Activated T-cell treated with anti-CD3 and anti-CD28 coated beads, Interleukin-2, amount 50 U/mL, for 4 hours (primary cell): ENCODE results near the gene PLCXD1. TPM values are rescaled to one million over a fixed set of nuclear protein-coding genes. Genes with fewer than 3 reads are reported as not detected.
"Not testable (repeated sequence)": the region's sequence is repeated elsewhere in the genome, so short reads cannot be mapped to it uniquely, and the experiment has no call there.

Experiments
- ATAC-seq, 2 donors: fragments of 200-7000 bp; cut with Tn5 transposase; one replicate each; pipeline ENCODE4 v1.10.0; 2021
- DNase-seq: peaks from one replicate; pipeline ENCODE4 v3.0.0-alpha.2; 2020
- H3K27me3 Mint-ChIP-seq: one replicate; pipeline ENCODE4 v1.8.0; 2021; ENCODE audit warnings: low read depth, mixed read lengths
- H3K36me3 Mint-ChIP-seq: one replicate; pipeline ENCODE4 v1.8.0; 2022; ENCODE audit warnings: mixed read lengths; ENCODE audit not compliant: insufficient read depth
- H3K4me1 Mint-ChIP-seq: one replicate; pipeline ENCODE4 v1.8.0; 2021; ENCODE audit warnings: low read depth, mixed read lengths
- H3K4me3 Mint-ChIP-seq: one replicate; pipeline ENCODE4 v1.8.0; 2021; ENCODE audit warnings: mild to moderate bottlenecking, moderate library complexity, mixed read lengths
- H3K9me3 Mint-ChIP-seq: one replicate; pipeline ENCODE4 v1.8.0; 2021; ENCODE audit warnings: mixed read lengths
- total RNA-seq, 3 donors: library from RNA; stranded (reverse); gene quantifications; one replicate each; pipeline ENCODE4 v1.2.1, GENCODE V29; 2021

The PLCXD1 gene
- total RNA-seq, 3 donors from 2014 or later: 23.6 to 57.6 (median 24.1) TPM

DNA sequence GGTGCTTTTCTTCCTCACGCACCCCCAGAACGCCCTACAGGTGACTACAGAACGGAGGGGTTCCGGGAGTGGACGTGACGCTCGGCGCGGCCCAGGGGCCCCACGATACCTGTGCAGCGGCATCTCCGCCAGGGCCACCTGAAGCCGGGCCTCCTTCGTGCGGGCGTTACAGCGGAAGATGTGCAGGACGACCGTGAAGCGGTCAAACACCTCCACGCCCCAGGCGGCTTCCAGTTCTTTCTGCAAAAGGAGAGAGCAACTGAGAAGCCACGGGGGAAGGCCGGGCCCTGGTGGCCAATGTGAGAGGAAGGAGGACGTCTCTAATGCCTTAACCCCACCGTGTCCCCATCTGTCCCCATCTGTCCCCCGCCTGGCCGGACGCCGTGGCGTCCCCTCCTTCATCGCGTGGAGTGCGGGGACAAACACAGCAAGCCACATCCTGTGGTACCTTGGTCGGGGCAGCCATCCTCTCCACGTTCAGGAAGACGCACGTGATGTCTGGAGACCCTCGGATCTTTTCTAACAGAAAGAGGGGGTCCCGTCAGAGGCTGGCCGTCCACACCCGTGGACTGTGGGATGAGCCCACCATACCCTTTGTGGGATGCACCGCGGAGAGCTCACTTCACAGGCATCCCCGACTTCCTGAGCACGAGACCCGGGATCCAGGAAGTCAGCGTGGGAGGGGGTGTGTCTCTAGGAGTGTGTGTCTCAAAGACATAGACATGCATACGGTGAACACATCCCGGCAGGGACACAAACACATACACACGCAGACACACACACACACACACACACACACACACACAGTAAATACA lies 33.8 kb downstream of the PLCXD1 start:
- ATAC-seq: no peak

GRCh38 chrX:316351-317325 lies 35.5 kb downstream of the PLCXD1 start:
- Mint-ChIP-seq H3K27me3 (no peaks in the 10 kb centered on the region), H3K36me3 (peaks cover 8% of the 10 kb centered on the region), H3K9me3 (no peaks in the 10 kb centered on the region), H3K4me3 (peak overlapping the region; percentile 50), H3K4me1 (peaks cover 21% of the 10 kb centered on the region)
- ATAC-seq (no peak), DNase-seq (no peak)

More for the DNA sequence above, 33.8 kb downstream of the PLCXD1 start:
- H3K4me3 Mint-ChIP-seq: no peak overlapping the region
- H3K36me3 Mint-ChIP-seq: peaks cover 8% of the 10 kb centered on the region
- H3K9me3 Mint-ChIP-seq: no peaks in the 10 kb centered on the region
- H3K4me1 Mint-ChIP-seq: peaks cover 12% of the 10 kb centered on the region
- no peaks in the 10 kb centered on the region for H3K27me3 Mint-ChIP-seq
- no peak for DNase-seq

DNA sequence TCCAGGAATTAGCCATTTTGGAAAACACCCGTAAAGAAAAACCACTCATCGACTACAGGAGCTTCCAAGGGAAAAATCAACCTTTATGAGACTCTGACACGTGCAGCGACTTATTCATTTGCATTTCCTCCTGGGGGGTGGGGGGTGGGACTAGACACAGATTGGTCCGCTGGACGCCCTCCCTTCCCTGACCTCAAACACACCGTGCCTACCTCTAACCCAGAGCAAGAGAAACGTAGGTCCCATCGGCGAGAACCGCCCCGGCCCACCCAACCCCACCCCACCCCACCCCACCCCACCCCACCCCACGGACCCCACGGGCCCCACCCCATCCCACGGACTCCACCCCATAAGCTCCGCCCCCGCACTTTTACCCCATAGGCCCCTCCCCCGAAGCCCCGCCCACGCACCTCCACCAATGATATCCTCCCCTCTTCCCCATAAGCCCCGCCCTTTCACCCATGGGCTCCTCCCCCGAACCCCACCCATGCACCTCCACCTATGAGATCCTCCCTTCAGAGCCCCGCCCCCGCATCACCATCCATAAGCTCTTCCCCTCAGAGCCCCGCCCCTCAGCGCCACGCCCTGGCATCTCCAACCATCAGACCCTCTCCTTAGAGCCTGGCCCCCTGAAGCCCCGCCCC lies 36.4 kb downstream of the PLCXD1 start:
- Mint-ChIP-seq H3K36me3 (peaks cover 4% of the 10 kb centered on the region), H3K4me3 (peak overlapping the region; percentile 91), H3K27me3 (no peaks in the 10 kb centered on the region), H3K9me3 (no peaks in the 10 kb centered on the region), H3K4me1 (peaks cover 21% of the 10 kb centered on the region)
- ATAC-seq: no peak
- no peak for DNase-seq

DNA sequence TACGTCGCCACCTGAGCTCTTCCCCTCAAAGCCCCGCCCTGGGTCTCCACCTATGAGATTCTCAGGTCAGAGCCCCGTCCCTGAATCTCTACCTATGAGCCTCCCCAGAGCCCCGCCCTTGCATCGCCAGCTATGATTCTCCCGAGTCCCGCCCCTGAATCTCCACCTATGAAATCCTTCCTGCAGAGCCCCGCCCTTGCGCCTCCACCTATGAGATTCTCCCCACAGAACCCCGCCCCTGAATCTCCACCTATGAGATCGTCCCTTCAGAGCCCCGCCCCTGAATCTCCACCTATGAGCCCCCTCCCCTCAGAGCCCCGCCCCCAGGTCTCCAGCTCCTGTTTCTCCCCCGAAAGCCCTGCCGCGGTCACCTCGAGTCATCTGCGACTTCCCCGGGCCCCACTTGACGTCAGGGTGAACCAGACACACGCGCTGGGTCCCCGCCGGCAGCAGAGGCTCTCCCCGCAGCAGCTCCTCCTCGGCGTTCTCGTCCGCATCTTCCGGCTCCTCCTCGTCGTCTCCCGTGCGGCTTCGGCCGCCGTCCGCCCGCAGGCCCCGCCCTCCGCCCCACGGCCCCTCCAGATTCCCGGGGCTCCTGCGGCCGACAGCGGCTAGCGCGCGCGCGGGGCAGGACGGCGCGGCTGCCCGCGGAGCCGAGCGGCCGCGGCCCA lies 37.0 kb downstream of the PLCXD1 start:
- H3K36me3 Mint-ChIP-seq: peaks cover 4% of the 10 kb centered on the region
- H3K27me3 Mint-ChIP-seq: no peaks in the 10 kb centered on the region
- DNase-seq: peak; percentile 94
- ATAC-seq: peak; percentile 63 to 66
- no peaks in the 10 kb centered on the region for H3K9me3 Mint-ChIP-seq
- peak overlapping the region; percentile 91 for H3K4me3 Mint-ChIP-seq
- peaks cover 25% of the 10 kb centered on the region for H3K4me1 Mint-ChIP-seq

DNA sequence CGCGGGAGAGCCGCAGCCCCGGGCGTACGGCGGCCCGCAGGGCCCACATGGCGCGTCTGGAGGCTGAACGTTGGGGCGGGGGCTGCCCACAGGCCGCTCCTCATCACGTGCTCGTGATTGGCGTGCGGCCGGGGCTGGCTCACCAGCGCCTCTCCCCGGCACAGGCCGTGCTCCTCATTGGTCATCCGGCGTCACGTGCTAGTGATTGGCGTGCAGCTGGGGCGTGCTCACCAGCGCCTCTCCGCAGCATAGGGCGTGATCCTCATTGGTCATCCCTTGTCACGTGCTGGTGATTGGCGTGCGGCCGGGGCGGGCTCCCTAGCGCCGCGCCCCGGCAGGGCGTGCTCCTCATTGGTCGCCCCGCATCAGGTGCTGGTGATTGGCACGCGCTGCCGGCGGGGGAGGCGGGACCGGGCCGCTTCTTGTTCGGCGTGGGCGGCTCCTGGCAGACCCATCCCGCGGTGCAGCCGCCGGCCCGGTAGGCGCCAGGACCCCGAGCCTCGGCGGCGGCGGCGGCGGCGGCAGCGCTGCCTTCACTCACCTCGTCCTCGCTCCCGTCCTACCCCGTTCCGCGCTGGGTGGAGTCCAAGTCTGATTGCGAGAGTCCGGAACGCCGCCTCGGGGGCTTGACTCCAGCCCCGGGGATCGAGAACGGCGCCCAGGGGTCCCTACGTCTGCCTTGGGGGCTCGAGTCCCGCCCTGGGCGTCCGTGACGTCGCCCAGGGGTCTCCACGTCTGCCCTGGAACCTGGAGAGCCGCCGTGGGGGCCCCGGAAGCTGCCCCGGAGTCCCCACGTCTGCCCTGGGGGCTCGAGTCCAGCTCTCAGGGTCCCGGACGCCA lies 37.8 kb downstream of the PLCXD1 start, which contains the start of gene GTPBP6:
GTPBP6 (minus strand) TSS at position 58 of the 840 bp plus-strand sequence; CDS start at position 49, 9 bp downstream.
- peak; percentile 81 to 82 for ATAC-seq
- Mint-ChIP-seq H3K9me3 (no peaks in the 10 kb centered on the region), H3K36me3 (no peaks in the 10 kb centered on the region), H3K27me3 (no peaks in the 10 kb centered on the region), H3K4me3 (peak within 1 kb of the TSS; percentile 91), H3K4me1 (peaks cover 28% of the 10 kb centered on the region)
- peak; percentile 98 for DNase-seq

- H3K36me3 Mint-ChIP-seq: no peaks in the 10 kb centered on the region
- no peaks in the 10 kb centered on the region for H3K9me3 Mint-ChIP-seq
- ATAC-seq (no peak), DNase-seq (no peak)
- H3K27me3 Mint-ChIP-seq: no peaks in the 10 kb centered on the region
- H3K4me3 Mint-ChIP-seq: peak overlapping the region; percentile 85
- peaks cover 28% of the 10 kb centered on the region for H3K4me1 Mint-ChIP-seq
Observed at GRCh38 chrX:319579-320125, 38.5 kb downstream of the PLCXD1 start.

DNA sequence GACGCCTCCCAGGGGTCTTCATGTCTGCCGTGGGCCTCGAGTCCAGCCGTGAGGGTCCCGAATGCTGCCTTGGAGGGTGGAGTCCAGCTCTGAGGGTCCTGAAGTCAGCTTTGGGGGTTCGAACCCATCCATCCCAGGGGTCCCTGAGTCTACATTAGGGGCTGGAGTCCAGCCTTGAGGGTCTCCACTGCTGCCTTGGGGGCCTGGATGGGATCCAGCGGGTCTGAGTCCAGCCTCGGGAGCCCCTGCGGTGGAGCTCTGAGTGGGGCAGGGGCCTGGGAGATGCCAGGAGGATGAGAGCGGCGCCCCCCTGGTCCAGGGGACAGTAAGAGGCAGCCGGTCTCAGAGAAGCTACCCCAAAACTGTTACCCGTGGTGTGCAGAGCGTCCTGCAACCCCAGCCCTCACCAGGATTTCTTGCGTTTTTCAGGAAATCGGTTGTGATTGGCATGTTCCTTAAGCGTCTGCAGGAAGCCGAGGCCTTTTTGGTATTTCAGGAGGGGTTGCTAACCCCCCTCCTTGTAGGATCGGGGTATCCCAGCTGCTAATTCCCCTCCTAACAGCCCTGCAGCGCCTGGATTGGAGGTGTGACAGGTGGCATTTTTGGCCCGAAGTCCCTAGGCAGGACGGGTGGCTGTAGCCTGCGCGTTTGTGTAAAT lies 39.1 kb downstream of the PLCXD1 start:
- DNase-seq: no peak
- H3K36me3 Mint-ChIP-seq: no peaks in the 10 kb centered on the region
- H3K4me1 Mint-ChIP-seq: peaks cover 31% of the 10 kb centered on the region
- H3K9me3 Mint-ChIP-seq: no peaks in the 10 kb centered on the region
- ATAC-seq: no peak
- peak overlapping the region; percentile 85 for H3K4me3 Mint-ChIP-seq
- H3K27me3 Mint-ChIP-seq: no peaks in the 10 kb centered on the region

DNA sequence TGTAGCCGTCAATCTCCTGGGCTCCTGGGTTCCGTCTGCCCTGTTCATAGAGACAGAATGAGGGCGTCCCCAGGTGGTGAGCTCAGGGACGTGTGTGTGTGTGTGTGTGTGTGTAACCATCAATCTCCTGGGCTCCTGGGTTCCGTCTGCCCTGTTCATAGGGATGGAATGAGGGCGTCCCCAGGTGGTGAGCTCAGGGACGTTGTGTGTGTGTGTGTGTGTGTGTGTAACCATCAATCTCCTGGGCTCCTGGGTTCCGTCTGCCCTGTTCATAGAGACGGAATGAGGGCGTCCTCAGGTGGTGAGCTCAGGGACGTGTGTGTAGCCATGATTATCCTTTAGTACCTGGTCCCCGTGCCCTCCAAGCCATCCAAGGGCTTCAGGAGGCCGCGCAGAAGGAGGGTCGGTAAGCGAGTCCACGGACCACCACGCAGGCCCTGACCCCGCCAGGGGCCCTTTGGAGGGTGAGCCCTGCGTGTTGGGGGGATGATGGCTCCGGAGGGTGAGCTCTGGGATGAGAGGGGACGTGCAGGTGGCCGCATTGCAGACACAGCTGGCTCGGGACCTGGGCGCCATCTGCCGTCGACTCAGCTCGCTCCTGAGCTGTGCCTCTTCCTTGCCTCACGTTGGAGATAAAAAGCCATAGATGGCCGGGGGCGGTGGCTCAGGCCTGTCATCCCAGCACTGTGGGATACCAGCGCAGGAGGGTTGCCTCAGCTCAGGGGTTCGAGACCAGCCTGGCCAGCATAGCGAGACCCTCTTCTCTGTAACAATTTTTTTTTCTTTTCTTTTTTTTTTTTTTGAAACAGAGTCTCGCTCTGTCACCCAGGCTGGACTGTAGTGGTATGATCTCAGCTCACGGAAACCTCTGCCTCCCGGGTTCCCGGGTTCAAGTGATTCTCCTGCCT lies 42.8 kb downstream of the PLCXD1 start:
- H3K4me1 Mint-ChIP-seq: peaks cover 20% of the 10 kb centered on the region
- peak overlapping the region; percentile 45 for H3K4me3 Mint-ChIP-seq
- H3K9me3 Mint-ChIP-seq: no peaks in the 10 kb centered on the region
- no peaks in the 10 kb centered on the region for H3K27me3 Mint-ChIP-seq
- no peaks in the 10 kb centered on the region for H3K36me3 Mint-ChIP-seq
- ATAC-seq: peak in 1 of 2 donors; percentile 1
- no peak for DNase-seq

- DNase-seq, H3K27me3 Mint-ChIP-seq, ATAC-seq, H3K36me3 Mint-ChIP-seq, H3K9me3 Mint-ChIP-seq, H3K4me3 Mint-ChIP-seq: not testable (repeated sequence)
- peaks cover 20% of the 10 kb centered on the region for H3K4me1 Mint-ChIP-seq
Observed at GRCh38 chrX:324664-325063, 43.5 kb downstream of the PLCXD1 start.

- ATAC-seq (no peak), DNase-seq (no peak)
- Mint-ChIP-seq H3K27me3 (peaks cover 3% of the 10 kb centered on the region), H3K36me3 (no peaks in the 10 kb centered on the region), H3K9me3 (no peaks in the 10 kb centered on the region), H3K4me3 (no peak overlapping the region), H3K4me1 (peaks cover 13% of the 10 kb centered on the region)
Observed at GRCh38 chrX:327660-328126, 46.5 kb downstream of the PLCXD1 start.

DNA sequence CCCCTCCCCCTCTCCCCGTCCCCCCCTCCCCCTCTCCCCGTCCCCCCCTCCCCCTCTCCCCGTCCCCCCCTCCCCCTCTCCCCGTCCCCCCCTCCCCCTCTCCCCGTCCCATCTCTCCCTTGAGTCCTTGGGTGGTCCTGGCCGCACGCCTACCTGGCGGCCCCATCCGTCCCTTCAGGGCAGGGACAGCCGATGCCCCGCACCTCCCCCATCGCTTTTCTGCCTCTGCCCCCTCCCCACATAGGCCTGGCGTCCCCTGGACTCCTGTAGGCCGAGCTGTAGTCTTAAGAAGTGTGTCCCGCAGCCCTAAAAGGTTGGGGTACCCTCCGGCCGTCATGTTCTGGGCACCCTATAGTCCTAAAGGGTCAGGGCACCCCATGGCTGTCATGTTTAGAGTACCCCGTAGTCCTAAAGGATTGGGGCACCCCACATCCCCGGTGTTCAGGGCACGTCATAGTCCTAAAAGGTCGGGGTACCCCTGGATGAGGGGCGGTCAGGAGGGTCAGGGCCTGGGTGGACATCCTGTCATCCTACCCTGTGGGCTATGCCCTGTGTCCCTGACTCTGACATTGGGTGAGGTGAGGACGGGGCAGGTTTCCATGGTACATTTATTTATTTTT lies 48.2 kb downstream of the PLCXD1 start:
- ATAC-seq: no peak
- Mint-ChIP-seq H3K27me3 (peaks cover 3% of the 10 kb centered on the region), H3K4me3 (no peak overlapping the region), H3K36me3 (no peaks in the 10 kb centered on the region), H3K9me3 (no peaks in the 10 kb centered on the region), H3K4me1 (peaks cover 6% of the 10 kb centered on the region)
- no peak for DNase-seq
